Esophagus muscularis mucosa (tissue), 3 donors: ENCODE data around the gene ZNF672.

Source experiments
- POLR2A ChIP-seq: fragments of 450-650 bp; IDR thresholded peaks from one replicate; pipeline ENCODE4 v1.6.1; 2017; ENCODE audit warnings: antibody characterized with exemption, moderate library complexity, mild to moderate bottlenecking, low read depth
- TF ChIP-seq, protein P1 (sequence below), 3 experiments: fragments of 200-600 bp in 2 of 3; fragments of 450-650 bp in 1 of 3; sonication (generic) in 2 of 3; IDR thresholded peaks; one replicate each; pipeline ENCODE4 v1.5.1; 2017 to 2019; ENCODE audit warnings: antibody characterized with exemption in 3 of 3, mild to moderate bottlenecking in 2 of 3, moderate library complexity in 1 of 3

DNA sequence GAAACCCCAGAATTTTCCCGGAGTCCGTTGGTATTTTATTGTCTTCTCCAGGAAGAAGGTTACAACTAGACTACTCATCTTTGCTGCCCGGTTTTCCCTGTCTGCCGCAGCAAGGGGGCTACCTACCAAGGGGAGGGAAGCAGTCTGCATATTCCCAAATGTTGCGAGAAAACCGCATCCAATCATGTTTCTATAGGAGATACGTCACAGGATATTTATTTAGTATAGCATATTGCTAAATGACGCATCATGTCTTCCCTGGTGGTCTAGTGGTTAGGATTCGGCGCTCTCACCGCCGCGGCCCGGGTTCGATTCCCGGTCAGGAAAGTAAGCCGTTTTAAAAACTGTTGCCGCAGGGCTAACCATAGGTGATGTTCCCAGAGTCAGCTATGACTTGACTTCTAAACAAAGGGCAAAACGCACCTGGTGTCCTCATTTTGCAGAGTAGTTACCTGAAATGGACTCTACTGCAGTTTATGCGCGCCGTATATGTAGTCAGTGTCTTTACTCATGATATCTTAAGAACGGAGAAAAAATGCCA lies 36.0 kb downstream of the ZNF672 start:
- TF ChIP-seq, protein P1, sequence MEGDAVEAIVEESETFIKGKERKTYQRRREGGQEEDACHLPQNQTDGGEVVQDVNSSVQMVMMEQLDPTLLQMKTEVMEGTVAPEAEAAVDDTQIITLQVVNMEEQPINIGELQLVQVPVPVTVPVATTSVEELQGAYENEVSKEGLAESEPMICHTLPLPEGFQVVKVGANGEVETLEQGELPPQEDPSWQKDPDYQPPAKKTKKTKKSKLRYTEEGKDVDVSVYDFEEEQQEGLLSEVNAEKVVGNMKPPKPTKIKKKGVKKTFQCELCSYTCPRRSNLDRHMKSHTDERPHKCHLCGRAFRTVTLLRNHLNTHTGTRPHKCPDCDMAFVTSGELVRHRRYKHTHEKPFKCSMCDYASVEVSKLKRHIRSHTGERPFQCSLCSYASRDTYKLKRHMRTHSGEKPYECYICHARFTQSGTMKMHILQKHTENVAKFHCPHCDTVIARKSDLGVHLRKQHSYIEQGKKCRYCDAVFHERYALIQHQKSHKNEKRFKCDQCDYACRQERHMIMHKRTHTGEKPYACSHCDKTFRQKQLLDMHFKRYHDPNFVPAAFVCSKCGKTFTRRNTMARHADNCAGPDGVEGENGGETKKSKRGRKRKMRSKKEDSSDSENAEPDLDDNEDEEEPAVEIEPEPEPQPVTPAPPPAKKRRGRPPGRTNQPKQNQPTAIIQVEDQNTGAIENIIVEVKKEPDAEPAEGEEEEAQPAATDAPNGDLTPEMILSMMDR (IDR thresholded peaks at IDR 0.05), result no peak
- no peak for TF ChIP-seq POLR2A
